CD4-positive, alpha-beta T cell treated with Interleukin-17A for 1 hour (primary cell): ENCODE results near the gene CNTNAP2.
"Not testable (repeated sequence)": the region's sequence is repeated elsewhere in the genome, so short reads cannot be mapped to it uniquely, and the experiment has no call there.

Source experiments
- DNase-seq: peaks from one replicate; pipeline ENCODE4 v3.0.0-alpha.2; 2020

CNTNAP2 gene

GRCh38 chr7:148303295-148304082, 2186.9 kb downstream of the CNTNAP2 start:
- DNase-seq, result no peak

GRCh38 chr7:148304083-148304335, 2187.4 kb downstream of the CNTNAP2 start:
- DNase-seq, result no peak

GRCh38 chr7:148304456-148304855, 2187.9 kb downstream of the CNTNAP2 start:
- no peak for DNase-seq

GRCh38 chr7:148306759-148307158, 2190.2 kb downstream of the CNTNAP2 start:
- DNase-seq, result no peak

GRCh38 chr7:148318102-148318811, 2201.7 kb downstream of the CNTNAP2 start:
- no peak for DNase-seq

GRCh38 chr7:148318838-148319237, 2202.2 kb downstream of the CNTNAP2 start:
- no peak for DNase-seq

GRCh38 chr7:148319316-148319808, 2202.8 kb downstream of the CNTNAP2 start:
- DNase-seq, result no peak

- DNase-seq, result no peak
Measured at GRCh38 chr7:148325208-148325607, 2208.6 kb downstream of the CNTNAP2 start.

- no peak for DNase-seq
Measured at GRCh38 chr7:148327379-148327778, 2210.8 kb downstream of the CNTNAP2 start.

GRCh38 chr7:148328906-148329305, 2212.3 kb downstream of the CNTNAP2 start:
- no peak for DNase-seq

- DNase-seq, result no peak
Measured at GRCh38 chr7:148330124-148330818, 2213.7 kb downstream of the CNTNAP2 start.

GRCh38 chr7:148330822-148331221, 2214.2 kb downstream of the CNTNAP2 start:
- no peak for DNase-seq

- not testable (repeated sequence) for DNase-seq
Measured at GRCh38 chr7:148331456-148331855, 2214.9 kb downstream of the CNTNAP2 start.

- DNase-seq, result no peak
Measured at GRCh38 chr7:148332191-148333186, 2215.9 kb downstream of the CNTNAP2 start.

GRCh38 chr7:148334441-148334956, 2217.9 kb downstream of the CNTNAP2 start:
- no peak for DNase-seq

- no peak for DNase-seq
Measured at GRCh38 chr7:148334959-148335577, 2218.5 kb downstream of the CNTNAP2 start.

GRCh38 chr7:148335790-148336189, 2219.2 kb downstream of the CNTNAP2 start:
- no peak for DNase-seq

GRCh38 chr7:148336411-148336810, 2219.8 kb downstream of the CNTNAP2 start:
- DNase-seq, result no peak

- no peak for DNase-seq
Measured at GRCh38 chr7:148337246-148337965, 2220.8 kb downstream of the CNTNAP2 start.

- no peak for DNase-seq
Measured at GRCh38 chr7:148337995-148338747, 2221.6 kb downstream of the CNTNAP2 start.
